ENCODE measurements around the gene COIL. TPM values are rescaled to one million over a fixed set of nuclear protein-coding genes. Genes with fewer than 3 reads are reported as not detected.
A peak's percentile ranks its signal among the peaks of the same experiment; 100 is the strongest.

Gene COIL
- total and polyA plus RNA-seq, 9 of the 15 experiments (the other 6 are each of a cell fraction or from before 2014, with no cell fraction given): 23.9 to 41.3 (median 28.7) TPM

- TF ChIP-seq, protein P1, sequence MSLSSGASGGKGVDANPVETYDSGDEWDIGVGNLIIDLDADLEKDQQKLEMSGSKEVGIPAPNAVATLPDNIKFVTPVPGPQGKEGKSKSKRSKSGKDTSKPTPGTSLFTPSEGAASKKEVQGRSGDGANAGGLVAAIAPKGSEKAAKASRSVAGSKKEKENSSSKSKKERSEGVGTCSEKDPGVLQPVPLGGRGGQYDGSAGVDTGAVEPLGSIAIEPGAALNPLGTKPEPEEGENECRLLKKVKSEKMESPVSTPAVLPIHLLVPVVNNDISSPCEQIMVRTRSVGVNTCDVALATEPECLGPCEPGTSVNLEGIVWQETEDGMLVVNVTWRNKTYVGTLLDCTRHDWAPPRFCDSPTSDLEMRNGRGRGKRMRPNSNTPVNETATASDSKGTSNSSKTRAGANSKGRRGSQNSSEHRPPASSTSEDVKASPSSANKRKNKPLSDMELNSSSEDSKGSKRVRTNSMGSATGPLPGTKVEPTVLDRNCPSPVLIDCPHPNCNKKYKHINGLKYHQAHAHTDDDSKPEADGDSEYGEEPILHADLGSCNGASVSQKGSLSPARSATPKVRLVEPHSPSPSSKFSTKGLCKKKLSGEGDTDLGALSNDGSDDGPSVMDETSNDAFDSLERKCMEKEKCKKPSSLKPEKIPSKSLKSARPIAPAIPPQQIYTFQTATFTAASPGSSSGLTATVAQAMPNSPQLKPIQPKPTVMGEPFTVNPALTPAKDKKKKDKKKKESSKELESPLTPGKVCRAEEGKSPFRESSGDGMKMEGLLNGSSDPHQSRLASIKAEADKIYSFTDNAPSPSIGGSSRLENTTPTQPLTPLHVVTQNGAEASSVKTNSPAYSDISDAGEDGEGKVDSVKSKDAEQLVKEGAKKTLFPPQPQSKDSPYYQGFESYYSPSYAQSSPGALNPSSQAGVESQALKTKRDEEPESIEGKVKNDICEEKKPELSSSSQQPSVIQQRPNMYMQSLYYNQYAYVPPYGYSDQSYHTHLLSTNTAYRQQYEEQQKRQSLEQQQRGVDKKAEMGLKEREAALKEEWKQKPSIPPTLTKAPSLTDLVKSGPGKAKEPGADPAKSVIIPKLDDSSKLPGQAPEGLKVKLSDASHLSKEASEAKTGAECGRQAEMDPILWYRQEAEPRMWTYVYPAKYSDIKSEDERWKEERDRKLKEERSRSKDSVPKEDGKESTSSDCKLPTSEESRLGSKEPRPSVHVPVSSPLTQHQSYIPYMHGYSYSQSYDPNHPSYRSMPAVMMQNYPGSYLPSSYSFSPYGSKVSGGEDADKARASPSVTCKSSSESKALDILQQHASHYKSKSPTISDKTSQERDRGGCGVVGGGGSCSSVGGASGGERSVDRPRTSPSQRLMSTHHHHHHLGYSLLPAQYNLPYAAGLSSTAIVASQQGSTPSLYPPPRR (CRISPR knock-in tag; IDR thresholded peaks at IDR 0.05; ENCODE audit: borderline replicate concordance): no peak
- TF ChIP-seq PTBP1 (IDR thresholded peaks at IDR 0.05; ENCODE audit: low read depth, low read length) (no peak), FOSL1 (tag; conservative IDR thresholded peaks at IDR 0.05) (no peak), ZFX (CRISPR knock-in tag; IDR thresholded peaks at IDR 0.05) (peak; percentile 58), ZKSCAN1 (IDR thresholded peaks at IDR 0.05; ENCODE audit: low read depth, low read length) (no peak), JUNB (CRISPR knock-in tag; conservative IDR thresholded peaks at IDR 0.05) (0 out of 2 replicates have a peak, but pooled peaks have one; percentile 2), ETV1 (tag; conservative IDR thresholded peaks at IDR 0.05; ENCODE audit: low read depth) (no peak), TEAD1 (CRISPR knock-in tag; IDR thresholded peaks at IDR 0.05) (no peak), IRF9 (tag; IDR thresholded peaks at IDR 0.05) (no peak), TRIM24 (IDR thresholded peaks at IDR 0.05) (no peak), CCNT2 (IDR thresholded peaks at IDR 0.05; ENCODE audit: borderline replicate concordance, extremely low read depth, insufficient read length, low read depth, low read length) (no peak), BMI1 (IDR thresholded peaks at IDR 0.05; ENCODE audit: low read length) (no peak), CHCHD3 (CRISPR knock-in tag; IDR thresholded peaks at IDR 0.05) (no peak), E2F3 (CRISPR knock-in tag; IDR thresholded peaks at IDR 0.05) (no peak), ZNF134 (CRISPR knock-in tag; conservative IDR thresholded peaks at IDR 0.05) (no peak), ZNF436 (CRISPR knock-in tag; IDR thresholded peaks at IDR 0.05) (no peak), ZNF77 (CRISPR knock-in tag; IDR thresholded peaks at IDR 0.05) (no peak), ZNF408 (CRISPR knock-in tag; IDR thresholded peaks at IDR 0.05; ENCODE audit: low read depth) (no peak), ZSCAN32 (CRISPR knock-in tag; IDR thresholded peaks at IDR 0.05) (no peak), GABPA (tag; conservative IDR thresholded peaks at IDR 0.05; ENCODE audit: low read depth) (no peak)
Measured at GRCh38 chr17:56910509-56911235, 50.2 kb downstream of the COIL start (continued).
